CD4-positive, alpha-beta T cell treated with Interferon alpha-2 for 1 hour (primary cell): ENCODE results near the gene CD59.
"Not testable (repeated sequence)": the region's sequence is repeated elsewhere in the genome, so short reads cannot be mapped to it uniquely, and the experiment has no call there.

Source experiments
- DNase-seq, 2 donors: peaks; one replicate each; pipeline ENCODE4 v3.0.0-alpha.2; 2020 to 2022

Gene CD59

DNA sequence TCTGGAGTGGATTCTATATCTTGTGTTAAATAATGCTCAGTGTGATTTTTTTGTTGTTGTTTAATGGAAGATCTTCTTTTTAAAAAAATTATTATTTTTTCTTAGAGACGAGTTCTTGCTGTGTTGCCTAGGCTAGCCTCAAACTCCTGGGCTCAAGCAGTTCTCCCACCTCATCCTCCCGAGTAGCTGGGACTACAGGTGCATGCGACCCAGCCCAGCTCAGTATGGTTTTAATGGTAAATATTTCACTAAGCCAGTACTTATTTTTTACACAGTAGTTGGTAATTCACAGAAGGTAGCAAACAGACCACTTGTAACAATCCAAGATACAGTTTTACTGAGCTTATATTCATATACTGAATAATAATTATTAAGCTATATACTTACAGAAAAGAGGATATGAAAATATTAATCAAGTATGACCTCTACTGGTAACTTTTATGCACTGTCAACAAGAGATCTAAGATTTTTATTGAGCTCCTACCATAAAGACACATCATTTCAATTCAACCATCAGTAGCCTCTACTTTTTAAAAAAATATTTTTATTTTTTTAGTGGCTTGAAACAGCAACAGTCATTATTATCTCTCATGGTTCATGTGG, 6.1 kb upstream of the CD59 start:
- peak in 1 of 2 donors; percentile 38 for DNase-seq

DNA sequence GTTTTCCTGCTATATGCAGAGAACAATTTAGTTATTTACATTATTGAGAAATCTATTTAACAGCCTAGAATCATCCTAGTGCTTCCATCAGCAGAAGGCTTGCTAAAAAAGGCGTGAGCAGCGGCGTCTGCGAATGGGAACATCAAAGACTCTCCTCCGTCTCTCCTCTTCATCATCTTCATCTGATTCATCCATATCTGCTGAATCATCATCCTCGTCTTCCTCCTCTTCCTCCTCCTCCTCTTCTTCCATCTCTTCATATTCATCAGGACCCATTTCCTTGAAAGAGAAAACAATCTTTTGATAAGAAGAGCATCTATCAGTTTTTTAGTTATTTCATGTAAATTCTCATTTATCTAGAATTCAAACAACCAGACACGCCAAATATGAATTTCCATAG, 5.6 kb upstream of the CD59 start:
- no peak for DNase-seq

DNA sequence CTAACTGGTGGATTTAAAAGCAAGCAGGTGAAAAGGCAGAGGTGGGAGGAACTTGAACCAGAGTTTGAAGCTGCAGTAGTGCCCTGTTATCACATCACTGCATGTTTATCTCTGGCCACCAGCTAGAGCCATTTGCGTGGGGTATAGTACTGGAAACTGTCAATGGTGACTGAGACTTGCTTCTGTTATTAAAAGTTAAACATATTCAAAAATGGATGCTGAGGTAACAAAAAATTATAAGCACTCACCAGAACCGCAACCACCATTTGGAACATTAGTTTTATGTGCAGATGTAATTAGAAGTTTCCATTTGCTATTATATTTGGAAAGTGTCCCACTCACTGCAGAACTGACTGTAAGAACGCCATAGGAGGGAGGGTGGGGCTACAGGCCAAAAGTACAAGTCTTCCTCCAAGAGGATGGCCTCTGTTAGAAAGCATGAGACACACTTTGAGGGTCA, 1.2 kb upstream of the CD59 start:
- no peak for DNase-seq

DNA sequence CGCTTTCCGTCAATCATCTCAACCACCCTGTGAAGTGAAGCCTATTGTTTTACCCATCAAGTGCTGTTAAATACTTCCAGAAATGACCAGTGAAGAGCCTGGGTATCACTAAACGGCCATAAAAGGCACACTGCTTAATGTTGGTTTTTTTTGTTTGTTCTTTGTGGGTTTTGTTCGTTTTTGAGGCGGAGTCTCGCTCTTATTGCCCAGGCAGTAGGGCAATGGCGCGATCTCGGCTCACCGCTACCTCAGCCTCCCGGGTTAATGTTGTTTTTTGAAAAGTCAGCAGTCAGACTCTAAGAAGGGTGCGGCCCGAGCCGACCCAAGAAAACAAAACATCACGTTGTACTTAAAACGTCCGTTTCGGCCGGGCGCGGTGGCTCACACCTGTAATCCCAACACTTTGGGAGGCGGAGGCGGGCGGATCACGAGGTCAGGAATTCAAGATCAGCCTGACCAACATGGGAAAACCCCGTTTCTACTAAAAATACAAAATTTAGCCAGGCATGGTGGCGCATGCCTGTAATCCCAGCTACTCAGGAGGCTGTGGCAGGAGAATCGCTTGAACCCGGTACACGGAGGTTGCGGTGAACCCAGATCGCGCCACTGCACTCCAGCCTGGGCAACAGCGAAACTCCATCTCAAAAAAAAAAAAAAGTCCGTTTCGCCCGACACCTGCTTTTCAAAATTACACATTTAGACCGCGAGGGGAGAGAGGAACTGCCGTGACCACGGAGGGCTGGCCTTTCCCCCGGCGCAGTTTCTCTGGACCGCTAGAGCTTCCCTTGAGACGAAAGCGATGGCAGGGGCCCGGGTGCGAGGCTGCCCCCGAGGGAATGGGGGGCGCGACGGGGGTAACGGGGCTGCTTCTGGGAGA, 714 bp downstream of the CD59 start:
- DNase-seq: peak; percentile 46 to 56

DNA sequence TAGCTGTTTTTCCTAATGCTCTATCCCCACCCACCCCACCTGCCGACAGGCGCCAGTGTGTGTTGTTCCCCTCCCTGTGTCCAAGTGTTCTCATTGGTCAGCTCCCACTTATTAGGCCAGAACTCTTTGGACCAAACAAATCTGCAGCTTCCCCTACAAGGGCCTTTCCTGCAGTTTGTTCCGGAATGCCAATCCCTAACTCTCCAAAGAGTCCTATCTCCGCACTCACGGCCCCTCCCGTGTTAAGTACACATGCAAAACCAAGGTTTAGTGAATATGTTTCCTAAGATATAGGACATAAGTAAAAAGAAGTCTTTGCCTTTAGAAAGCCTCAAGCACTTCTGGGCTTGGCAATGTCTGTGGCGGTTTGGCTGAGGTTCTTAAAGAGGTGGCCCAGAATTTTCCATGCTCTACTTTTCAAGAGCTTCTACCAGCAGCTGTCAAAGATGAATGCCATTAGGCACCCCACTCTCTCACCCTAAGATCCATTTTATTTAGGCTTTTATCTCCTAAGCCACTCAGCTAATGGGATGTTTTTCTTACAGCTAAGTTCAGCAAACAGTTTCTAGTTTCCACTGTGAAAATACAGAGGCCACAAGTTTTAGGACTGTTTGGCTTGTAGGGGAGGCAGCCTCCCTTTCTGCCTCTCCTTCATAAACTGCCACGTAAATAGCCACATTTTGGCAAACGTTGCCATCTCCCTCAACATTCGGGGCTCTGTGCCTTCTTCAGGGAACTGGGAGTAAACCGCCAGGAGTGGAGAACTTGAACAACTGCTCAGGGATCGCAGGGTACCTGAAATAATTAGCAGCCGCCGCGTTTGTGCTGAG, 1.6 kb downstream of the CD59 start:
- DNase-seq: no peak

DNA sequence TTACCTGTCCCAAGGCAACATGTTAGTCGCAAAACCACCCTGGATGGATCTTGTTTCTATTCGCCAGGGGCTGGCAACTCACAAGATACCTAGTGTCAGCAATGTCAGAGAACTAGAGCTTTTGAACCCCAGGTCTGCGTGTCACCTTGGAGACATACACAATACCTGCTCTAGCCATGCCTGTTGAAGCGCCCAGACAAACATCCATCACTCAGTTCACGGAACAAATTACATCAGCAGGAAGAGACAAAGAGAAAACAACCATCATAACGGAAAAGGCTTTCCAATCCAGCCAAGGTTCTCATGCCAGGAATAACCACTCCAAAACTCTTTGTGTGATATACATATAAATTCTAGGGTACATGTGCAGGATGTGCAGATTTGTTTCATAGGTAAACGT, 2.2 kb downstream of the CD59 start:
- no peak for DNase-seq

DNA sequence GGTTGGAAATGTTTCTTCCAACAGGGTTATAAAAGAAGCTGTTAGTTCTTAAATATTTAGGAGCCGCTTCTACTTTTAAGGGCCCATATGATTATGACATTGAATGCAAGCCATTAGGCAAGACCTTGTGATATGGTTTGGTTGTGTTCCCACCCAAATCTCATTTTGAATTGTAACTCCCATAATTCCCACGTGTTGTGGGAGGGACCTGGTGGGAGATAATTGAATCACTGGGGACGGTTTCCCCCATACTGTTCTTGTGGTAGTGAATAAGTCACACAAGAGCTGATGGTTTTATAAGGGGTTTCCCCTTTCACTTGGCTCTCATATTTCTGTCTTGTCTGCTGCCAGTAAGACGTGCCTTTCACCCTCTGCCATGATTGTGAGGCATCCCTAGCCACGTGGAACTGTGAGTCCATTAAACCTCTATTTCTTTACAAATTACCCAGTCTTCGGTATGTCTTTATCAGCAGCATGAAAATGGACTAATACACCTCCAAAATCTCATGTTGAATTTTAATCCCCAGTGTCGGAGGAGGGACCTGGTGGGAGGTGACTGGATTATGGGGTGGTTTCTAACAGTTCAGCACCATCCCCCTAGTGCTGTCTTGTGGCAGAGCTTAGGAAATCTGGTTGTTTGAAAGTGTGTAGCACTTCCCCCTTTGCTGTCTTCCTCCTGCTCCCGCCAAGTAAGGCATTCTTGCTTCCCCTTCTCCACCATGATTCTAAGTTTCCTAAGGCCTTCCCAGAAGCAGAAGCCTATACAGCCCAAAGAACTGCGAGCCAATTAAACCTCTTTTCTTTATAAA, 4.3 kb downstream of the CD59 start:
- DNase-seq: no peak

DNA sequence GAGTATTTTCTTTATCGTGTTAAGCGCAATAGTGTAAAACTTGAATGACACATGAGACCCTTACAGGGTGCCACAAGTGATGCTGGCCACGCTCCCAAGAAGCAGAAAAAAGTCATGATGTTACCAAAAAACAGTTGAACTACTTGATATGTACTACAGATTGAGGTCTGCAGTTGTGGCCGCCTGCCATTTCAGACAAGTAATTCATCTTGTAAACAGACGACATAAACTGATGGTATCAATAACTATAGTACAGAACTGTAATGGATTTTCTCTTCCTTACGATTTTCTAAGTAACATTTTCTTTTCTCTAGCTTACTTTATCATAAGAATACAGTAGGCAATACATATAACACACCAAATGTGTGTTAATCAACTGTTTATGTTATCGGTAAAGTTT, 5.5 kb downstream of the CD59 start:
- no peak for DNase-seq

DNA sequence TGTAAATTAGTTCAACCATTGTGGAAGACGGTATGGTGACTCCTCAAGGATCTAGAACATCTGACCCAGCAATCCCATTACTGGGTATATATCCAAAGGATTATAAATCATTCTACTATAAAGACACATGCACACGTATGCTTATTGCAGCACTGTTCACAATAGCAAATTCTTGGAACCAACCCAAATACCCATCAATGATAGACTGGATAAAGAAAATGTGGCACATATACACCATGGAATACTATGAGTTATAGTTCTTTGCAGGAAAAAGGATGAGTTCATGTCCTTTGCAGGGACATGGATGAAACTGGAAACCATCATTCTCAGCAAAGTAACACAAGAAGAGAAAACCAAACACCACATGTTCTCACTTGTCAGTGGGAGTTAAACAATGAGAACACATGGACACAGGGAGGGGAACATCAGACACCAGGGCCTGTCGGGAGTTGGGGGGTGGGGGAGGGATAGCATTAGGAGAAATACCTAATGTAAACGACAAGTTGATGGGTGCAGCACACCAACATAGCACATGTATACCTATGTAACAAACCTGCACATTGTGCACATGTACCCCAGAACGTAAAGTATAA, 7.1 kb downstream of the CD59 start:
- DNase-seq: not testable (repeated sequence)

DNA sequence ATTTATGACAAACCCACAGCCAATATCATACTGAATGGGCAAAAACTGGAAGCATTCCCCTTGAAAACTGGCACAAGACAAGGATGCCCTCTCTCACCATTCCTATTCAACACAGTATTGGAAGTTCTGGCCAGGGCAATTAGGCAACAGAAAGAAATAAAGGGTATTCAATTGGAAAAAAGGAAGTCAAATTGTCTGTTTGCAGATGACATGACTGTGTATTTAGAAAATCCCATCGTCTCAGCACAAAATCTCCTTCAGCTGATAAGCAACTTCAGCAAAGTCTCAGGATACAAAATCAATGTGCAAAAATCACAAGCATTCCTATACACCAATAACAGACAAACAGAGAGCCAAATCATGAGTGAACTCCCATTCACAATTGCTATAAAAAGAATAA, 8.7 kb downstream of the CD59 start:
- DNase-seq: not testable (repeated sequence)

DNA sequence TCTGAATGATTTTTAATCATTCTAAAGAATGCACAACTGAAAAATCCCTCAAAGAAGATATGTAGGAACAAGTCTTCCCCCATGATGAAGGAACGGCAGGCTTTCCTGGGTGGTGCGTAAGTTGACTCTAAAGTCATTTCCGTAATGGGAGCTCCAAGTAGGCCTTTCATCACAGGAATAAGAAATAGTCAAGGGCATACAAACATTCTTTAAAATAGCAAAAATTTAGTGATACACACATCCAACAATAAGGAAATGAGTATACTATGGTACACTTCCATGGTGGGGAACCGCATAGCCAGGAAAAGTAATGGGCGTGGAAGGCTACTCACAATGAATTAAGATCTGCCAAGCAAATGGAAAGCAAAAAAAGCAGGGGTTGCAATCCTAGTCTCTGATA, 10.7 kb downstream of the CD59 start:
- no peak for DNase-seq

DNA sequence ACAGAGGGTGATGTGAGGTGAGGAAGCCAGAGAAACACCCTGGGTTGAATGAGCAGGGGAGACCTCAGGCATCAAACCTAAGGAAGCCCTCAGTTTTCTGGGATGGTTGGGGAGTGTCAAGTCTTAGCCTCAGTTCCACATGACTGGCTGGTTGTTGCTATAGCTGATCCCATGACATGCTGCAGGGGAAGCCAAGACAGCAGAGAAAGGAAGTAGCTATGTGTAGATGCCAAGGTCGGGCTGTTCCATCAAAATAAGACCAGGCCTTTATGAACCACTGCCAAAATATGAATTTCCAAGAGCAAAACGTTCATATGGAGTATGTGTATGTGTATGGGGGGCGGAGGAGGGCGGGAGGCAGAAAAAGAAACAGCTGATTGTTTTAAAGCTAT, 11.6 kb downstream of the CD59 start:
- DNase-seq: no peak

DNA sequence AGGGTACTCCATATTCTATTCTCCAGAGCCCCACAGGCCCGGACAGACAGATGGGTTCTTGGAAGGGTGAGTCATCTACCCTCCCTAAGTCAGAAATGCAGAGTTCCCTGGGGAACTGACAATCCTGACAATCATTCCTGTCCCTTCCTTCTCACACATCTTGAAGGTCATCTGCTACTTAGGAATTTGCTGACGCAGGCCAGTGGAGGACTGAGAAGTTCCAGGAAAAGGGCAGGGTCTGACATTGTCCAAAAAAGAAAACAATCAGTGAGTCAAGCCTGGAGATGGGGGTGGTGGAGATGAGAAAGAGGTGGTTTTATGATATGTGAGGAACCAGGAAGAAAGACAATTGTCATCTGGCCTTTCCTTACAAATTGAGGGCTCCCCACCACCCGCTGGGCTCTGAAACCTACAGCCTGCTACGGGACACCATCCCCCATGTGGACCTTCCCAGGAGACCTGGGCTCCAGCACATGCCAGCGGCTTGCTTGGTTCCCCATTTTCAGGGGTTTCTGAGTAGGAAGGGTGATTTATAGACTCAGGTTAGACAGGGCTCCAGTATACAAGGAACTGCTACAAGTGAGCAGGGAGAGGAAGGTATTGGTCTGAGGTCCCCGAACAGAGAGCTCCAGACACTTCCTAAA, 12.9 kb downstream of the CD59 start:
- DNase-seq: peak in 1 of 2 donors; percentile 18

DNA sequence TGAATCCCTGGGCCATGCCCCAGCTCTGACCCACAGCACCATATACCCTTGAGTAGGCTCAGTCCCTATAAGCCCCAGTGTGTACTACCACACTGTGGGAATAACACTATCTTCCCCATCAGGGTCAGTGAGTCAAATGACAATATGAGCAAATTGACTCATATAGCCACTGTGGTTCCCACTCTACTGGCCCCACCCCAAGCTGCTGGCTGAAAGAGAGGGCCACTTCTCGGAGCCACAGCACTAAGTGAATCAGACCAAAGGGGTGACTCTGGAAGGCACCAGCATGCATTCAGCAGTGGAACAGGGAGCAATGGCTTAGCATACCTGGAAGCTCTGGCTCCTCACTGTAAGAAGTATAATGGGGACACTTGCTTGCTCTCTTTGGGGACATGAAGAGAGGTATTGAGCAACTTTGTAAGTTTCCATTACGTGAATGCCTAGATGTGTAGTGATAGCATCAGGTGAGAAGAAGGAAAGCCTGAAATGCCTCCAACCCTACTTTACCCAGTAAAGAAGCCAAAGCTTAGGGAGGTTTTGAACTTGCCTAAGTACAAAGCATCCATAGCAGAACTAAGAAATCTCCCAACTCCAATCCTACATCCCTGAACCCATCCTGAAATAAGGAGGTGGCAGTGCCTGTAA, 13.5 kb downstream of the CD59 start:
- peak in 1 of 2 donors; percentile 22 for DNase-seq

DNA sequence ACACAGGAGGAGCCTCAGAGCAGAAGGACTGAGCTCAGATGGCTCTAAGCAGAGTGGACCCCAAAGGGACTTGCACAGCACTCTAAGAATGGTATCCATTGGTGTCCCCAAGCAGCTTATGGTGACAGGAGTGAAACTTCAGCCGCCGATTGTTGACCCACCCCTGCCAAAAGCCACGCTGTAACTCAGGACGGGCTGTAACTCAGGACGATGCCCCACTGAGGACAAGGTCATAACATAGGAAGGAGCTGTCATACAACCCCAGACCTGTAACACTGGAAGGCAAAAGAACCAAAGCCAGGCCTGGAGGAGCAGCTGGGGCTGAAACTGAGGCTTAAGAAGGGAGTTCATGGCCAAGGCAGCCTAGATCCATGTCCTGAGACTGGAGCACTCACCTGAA, 14.2 kb downstream of the CD59 start:
- no peak for DNase-seq

DNA sequence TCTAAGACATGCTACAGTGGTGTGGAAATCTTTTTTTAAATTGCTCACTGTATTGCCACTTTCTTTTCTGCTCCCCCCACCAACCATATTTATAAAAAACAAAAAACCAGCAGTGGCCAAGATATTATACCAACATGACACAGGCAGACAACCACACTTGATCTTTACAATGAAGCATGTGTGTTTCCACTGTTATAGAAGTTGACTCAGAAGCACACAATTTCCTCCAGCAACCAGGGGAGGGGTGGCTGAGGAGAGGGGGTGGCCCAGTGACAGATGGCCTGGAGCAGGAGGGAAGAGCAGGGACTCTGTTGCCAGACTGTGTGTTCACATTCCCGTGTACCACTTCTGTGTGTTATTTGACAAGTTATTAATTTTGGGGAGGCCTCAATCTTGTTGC, 14.8 kb downstream of the CD59 start:
- DNase-seq: no peak

DNA sequence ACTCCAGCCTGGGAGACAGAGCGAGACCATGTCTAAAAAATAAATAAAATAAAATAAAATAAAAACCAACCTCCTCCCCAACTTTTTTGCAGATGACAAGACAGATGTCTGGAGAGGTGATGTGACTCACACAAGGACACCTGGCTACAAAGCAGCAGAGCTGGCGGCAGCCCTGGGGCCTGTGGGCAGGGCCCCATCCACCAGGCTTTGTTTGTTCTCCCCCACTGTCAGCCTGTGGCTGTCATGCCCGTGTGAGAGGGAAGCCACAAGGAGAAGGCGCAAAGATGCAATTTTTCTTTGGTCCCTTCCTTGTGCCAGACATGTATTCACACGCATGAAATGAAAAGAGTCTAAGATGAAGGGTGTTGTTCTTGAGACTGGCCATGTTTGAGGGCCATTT, 16.6 kb downstream of the CD59 start:
- no peak for DNase-seq

DNA sequence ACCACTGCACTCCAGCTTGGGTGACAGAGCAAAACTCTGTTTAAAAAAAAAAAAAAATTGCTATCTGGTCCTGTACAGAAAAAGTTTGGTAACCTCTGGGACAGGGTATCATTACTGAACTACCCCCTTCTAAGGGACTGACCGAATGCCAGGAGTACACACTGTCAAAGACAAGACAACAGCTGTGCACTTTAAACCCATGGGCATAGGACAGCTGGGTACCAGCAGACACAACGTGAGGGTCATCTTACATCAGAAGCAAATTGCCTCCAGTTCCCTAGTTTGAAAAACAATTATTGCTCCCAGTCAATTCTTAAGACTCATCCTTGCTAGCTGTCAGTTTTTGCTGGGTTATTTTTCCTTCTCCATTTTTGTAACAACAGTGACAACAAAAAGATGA, 17.8 kb downstream of the CD59 start:
- no peak for DNase-seq

DNA sequence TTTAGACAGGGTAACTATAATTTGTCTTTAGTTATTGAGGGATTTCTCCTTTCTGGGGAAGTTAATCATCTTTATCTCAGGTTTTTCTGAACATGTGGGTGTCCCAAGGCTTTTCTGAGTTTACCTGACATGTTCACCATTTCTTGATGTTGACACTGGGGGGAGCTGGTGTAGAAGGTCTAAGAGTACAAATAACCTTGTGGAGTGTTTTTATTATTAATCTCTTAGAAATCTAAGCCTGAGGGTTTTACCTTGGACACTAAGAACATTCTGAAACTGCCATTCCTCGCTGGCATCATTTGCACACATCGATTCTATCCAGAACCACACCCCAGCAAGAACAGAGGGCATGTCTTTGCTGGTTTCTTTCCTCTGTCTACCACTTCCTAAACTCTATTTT, 20.0 kb downstream of the CD59 start:
- DNase-seq: peak in 1 of 2 donors; percentile 33

DNA sequence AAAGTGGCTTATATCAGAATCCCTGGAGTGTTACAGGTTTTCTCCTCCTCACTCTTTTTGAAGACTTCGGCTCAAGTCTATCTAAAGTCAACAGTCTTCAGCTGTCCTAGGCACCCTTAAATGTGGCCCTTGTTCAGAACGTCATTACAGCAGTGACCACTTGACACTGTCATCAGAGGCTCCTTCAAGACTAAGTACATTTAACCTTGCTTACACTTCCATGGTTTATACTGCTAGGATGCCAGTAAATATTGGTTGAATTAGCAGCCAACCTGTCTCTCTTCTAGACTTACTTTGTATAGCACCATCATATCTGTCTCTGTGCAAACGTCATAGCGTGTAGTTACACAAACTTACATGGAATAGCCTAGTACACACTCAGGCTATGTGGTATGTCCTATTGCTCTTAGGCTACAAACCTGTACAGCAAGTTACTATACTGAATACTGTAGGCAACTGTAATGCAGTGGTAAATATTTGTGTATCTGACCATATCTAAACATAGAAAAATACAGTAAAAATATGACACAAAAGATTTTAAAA, 22.3 kb downstream of the CD59 start:
- no peak for DNase-seq
